NCI-H345 treated with DMSO at 0.1 percent for 48 hours (cell line): ENCODE data around the gene AJAP1.
"Not testable (repeated sequence)": the region's sequence is repeated elsewhere in the genome, so short reads cannot be mapped to it uniquely, and the experiment has no call there.

Source experiments
- DNase-seq: peaks from one replicate; lab custom pipeline; 2025; ENCODE audit not compliant: unreplicated experiment; lab: John Stamatoyannopoulos, UW

The AJAP1 gene, protein sequence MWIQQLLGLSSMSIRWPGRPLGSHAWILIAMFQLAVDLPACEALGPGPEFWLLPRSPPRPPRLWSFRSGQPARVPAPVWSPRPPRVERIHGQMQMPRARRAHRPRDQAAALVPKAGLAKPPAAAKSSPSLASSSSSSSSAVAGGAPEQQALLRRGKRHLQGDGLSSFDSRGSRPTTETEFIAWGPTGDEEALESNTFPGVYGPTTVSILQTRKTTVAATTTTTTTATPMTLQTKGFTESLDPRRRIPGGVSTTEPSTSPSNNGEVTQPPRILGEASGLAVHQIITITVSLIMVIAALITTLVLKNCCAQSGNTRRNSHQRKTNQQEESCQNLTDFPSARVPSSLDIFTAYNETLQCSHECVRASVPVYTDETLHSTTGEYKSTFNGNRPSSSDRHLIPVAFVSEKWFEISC

DNA sequence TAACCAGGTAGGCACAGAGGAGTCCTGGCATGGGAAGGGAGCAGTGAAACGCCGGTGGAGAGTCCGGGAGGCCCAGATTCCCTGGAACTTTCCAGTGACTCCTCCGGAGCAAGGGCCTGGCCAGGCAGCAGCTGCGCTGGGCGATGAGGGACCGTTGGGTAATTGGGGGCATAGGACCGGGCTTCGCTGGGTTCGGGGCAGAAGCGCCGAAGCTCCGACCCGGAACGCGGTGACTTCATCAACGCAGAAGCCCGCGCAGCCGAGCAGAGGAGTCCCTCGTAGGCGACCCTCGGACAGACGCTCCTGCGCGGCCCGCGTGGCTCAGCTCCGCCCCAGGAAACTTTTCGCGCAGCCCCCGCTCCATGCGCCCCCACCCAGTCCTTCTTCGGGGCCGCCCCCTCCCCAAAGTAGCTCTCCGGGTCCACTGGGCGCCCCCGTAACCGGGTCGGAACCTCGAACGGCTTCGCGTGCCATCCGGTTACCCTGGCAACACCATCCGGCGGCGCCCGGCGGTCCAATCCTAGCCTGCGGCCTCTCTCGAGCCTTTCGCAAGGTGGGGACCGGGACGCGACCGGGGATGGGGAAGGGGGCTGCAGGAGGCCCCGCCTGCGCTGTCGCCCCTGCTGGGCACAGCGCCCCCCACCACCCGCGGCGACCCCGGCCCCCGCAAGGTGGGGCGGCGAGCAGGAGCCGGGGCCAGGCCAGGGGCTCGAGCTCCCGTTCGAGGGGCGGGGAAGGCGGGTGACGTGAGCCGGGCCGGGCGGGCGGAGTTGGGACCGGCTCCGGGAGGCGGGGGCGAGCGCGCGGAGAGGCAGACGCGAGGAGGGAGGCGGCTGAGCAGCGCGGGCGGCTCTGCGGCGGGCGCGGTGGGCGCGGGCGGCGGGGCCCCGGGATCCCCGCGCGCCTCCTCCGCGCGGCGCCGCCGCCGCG, at the start of gene AJAP1:
Gene AJAP1 (plus strand): TSS at position 814 of the 930 bp plus-strand sequence. CDS start 817 bp downstream, outside the sequence.
- DNase-seq: no peak

DNA sequence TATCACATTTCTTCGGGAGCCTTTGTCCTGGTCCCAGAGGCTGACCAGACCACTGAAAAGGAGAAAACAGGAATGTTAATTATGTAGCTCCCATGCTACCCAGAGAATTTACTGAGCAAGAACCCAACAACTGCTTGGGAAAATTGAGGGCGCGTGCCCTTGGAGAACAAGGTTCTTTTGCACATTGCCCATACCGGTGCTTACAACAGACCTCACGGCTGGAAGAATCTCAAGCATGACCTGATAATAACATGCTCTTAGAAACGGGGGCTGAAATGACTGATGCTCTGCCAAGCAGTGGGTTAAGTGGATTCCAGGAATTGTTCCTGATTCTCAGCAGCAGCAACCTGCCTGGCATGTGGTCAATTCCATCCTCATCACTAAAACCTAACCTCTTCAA, 49.3 kb upstream of the AJAP1 start:
- no peak for DNase-seq

DNA sequence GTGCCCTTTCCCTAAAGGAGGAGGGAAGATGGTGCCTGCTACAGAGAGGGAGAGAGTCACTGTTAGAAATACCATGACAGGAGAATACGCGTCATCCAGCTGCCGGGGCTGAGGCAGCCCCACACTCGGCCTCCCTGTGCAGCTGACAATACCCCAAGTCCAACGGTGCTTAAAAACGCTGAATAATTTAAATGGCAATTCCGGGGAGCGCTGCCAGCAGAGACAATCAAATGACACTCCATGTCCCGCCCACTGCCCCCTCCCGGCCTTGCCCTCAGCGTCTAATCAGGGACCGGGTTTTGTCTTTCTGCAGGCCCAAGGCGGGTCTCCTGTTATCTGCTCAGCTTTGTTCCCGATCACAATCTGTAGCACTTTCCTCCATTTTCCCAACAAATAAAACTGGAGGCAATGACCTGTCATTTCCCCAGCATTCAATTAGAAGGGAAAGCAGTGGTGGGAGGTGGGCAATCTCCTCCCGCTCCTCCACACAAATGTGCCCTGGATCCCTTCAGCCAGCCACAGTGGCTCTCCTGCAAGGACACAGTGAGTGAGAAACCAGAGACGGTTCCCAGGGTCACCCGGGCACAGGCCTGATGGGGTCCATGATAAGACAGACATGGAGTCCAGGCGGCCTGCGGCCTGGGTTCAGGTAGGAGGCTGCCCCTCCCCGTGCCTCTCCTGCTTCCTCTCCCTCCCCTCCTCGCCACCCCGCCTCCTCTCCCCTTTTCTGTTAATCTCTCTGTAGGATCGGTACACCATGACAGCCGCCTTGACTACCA, 42.7 kb upstream of the AJAP1 start:
- no peak for DNase-seq

DNA sequence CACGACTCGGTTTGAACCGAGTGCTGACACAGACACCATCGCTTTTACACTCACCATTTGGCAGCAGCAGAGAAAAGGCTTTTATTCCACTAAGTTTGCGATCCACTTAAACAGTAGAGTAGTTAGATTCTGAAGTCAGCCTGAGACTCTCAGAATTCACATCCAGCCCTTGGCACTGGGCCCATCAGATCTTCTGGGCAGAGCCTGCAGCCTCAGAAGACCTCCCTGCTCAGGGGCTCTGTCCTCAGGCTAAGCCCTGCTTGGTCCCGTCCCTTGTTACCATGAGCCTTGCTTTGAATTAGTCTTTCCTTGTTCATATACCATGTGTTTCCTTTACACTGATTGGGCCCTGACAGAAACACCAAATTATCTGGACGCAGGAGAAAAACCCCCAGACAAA, 41.4 kb upstream of the AJAP1 start:
- DNase-seq: no peak

DNA sequence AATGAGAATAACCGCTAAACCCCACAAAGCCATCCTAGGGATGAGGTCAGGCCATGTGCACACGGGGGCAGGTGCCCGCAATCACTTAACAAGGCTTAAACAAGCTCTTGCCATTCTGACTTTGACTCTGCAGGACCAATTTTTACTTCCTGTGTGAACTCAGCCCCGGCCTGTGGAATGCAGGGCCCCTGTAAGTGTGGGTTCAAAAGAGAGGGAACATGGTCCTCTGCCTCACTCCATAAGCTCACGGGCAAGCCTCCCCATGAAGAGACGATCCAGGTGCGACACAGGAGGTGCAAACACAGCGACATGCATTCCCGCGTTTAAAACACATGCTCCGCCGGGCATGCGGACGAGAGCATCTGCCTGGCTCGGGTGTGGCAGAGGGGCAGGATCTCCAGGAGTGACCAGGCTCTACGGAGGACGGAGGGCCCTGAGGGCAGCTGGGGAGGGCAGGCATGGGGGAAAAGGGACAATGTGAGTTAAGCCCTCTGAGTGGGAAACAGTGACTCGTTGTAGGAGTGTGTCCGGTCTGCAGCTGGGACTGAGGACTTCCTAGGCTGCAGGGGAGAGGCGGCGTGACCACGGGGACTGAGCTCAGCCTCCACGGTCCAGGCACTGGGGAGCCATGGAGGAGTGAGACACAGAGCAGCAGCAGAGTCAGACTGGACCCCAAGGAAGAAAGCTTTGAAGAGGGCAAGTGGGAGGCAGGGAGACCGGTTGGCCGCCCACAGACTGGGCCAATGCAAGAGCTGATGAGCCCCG, 40.6 kb upstream of the AJAP1 start:
- DNase-seq: no peak

DNA sequence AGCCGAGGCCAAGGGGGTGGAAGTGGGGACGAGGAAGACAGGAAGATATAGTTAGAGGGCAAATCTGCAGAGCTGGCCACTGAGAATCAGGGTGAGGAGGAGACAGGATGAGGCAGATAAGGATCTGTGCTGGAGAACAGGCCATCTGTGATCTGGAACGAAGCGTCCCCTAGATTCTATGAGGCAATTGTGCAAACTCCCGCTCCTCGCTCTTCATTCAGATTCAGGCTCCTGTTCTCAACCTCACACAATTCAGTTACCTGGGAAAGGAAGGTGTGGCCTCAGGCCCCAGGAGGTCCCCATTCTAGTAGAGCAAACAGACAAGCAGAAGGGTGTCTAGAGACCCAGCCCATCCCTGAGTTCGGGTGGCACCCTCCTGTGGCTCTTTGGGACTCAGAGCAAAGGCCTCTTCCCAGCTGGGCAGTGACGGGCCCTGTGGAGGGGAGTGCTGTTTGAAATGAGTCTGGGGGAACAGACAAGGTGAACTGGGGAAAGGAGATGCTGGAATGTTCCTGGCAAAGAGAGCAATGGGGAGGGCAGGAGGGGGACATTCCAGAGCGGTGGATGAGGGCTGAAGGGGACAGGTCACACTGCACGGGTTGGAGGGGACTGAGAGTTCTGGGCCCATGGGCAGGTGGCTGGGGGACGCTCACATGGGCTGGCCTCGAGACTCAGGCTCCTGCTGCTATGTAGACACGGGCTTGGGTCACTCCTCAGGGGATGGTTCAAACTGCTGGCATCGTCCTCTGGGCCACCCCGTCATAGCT, 39.9 kb upstream of the AJAP1 start:
- DNase-seq: no peak

DNA sequence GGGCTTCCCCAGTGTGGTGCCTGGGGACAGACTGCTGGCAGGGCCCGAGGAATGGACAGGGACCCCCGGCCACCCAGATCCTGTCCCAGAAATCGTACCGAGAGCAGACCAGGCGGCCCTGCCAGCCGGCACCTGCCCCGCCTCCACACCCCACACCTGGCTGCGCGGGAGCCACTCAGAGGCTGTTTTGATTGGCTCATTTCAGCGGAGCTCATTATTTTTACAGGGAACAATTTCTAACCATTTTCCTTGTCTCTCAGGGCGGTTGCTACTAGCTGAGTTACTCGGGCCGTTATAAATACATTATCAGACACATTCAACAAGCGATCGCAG, 39.3 kb upstream of the AJAP1 start:
- no peak for DNase-seq

DNA sequence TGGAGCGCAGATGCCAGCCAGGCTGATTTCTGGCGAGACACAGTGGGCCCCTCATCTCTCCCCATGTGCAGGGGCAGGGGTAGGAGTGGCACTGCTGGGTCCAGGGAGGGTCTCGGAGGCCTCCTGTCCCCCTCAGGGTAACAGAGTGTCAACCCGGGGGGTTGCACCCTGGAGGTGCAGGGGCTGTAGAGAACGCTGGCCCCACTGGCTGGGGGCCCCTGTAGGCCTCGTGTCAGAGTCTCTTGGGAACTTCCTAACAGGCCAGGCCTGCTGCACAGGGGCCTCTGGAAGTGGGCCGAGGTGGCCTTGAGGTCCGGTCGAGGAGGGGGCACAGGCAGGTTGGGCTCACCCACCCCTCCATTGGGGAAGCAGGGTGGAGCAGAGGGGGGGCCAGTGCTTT, 38.9 kb upstream of the AJAP1 start:
- no peak for DNase-seq

DNA sequence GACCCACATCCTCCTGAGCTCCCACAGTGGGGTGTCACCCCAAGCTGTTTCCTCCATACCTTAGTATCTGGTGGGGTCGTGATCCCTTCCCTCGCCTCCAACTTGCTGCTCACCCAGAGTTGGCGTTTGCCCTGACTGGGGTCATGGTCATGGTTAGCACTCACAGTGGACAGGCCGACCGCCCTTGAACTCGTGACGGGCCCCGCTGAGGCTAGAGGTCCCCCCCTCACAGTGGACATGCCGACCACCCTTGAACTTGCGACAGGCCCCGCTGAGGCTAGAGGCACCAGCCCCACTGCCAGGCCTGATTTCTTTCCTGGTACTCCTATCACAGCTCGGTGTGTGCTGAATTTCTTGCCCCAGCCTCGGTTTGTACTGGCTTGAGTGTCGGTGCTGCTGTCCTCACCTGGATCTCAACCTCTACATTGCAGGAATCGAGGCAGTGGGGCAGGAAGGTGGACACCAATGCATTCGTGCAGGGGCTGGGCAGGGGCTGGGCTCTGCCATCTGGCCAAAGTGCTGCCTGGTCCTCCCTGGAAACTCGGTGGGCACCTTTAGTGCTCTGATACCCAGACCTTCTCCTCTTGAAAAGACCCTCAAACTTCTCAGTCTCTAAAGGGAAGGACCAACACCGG, 37.5 kb upstream of the AJAP1 start:
- no peak for DNase-seq

DNA sequence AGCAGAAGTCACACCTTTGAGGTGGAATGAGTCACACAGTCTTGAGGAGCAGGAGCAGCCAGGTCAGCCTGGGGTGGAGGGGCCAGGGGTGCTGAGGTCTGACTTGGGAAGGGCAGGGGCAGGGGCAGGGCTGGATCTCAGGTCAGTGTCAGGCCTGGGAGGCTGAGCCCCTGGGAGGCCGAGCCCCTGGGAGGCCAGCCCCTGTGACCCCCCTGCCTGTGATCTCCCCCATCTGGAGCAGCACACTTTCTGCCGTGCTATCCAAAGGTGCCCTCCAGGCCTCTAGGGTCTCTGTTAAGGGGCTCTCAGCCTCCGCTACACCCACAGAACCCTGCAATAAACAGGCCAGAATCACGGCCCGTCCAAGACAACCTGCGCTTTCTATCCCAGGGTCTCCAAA, 36.9 kb upstream of the AJAP1 start:
- no peak for DNase-seq

DNA sequence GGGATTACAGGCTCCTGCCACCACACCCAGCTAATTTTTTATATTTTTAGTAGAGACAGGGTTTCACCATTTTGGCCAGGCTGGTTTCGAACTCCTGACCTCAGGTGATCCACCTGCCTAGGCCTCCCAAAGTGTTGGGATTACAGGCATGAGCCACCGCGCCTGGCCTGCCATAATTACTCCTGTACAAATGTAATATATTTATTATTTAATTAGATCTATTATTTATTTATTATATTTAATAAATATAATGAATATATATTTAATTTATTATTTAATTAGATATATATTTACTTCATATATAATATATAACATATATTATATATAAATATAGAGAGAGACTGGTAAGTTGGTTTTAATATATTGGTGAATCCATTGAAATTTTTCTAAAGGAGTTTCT, 35.6 kb upstream of the AJAP1 start:
- not testable (repeated sequence) for DNase-seq

DNA sequence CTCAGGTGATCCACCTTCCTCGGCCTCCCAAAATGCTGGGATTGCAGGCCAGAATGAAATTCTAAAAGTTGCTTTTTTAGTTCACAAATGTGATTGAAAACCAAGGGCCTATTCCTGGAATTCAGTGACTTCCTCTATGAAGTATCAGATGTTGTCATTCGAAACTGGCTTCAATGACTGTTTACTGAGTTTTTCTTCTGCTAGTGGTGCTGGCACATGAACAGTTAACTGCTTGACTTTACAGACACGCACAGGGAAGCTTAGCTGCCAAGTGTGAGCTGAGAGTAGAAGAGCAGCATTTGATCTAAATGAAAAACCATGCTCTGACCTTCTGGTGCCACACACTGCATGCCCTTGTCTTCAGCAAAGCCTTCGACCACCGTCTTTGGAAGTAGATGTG, 32.8 kb upstream of the AJAP1 start:
- DNase-seq: no peak

DNA sequence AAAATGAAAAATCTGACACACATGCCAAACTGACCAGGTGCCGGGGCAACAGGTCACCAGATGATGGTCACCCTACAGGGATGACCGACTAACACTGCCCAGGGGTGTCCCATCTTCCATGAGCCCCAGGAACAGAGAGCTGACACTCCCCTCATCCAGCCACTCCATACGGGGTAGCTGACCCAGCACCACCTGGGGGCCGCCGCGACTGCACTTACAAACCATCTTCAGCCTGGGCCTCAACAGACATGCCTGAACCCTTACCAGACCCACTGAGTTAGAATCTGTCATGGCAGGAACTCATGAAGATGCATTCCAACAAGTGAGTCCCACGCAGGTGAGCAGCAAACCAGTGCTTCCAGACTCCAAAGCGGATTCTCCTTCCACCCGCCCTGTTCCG, 31.6 kb upstream of the AJAP1 start:
- no peak for DNase-seq

DNA sequence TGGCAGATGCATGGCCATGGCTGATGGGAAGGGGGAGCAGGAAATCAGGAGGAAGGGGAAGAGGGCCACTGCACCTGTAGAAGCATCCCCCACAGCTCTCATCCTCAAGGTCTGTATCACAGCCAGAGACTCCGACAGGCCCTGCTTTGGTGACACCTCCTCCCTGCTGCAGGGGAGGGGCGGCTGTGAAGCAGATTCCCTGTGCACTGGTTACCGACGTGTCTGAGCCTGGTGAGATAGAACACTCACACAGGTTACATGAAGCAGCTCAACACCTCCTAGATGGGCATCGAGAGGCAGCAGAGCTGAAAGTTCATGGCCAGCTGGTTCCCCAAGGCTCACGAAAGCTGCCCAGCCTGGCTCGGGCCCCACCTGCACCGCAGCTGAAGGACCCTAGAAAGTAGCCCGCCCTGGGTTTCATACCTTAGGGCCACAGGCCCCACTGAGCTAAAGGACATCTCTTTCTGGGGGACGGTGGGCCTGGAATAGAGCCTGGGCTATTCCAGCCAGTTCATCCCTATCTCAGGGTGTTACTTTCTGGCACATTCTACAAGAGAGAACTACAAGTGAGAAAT, 30.2 kb upstream of the AJAP1 start:
- no peak for DNase-seq

DNA sequence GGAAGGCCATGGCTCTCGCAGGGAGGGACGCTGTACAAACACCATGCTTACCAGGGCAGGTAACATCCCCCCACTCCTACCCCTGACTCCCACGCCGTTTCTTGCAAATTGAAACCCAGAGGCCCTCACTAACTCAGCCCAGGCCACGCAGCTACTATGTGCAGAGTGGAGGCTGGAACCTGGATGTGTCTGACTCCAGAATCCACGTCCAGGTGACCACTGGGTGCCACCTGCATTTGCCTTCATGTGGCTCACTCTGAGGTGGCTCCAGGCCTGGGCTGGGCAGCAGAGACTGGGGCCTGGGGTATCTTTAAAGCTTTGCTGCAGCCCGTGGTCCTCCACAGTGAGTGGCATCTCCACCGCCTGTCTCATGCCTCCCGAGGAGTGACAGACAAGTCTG, 29.6 kb upstream of the AJAP1 start:
- no peak for DNase-seq

DNA sequence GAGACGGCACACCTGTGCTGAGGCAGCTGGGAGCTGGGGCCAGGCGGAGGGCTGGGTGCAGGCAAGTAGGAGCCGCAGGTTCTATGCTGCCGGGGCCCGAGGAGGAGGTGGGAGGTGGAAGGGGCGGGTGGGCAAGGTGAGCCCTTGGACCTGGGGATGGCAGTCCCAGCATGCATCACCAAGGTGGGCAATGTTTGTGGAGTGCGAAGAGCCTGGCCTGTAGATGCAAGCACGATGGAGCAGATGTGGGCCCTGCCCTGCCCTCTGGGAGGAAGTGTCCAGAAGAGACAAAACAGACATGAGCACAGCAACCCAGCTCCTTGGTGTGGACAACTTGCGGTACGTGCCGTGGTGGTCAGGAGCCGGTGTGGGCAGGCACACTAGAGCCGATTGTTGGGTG, 28.3 kb upstream of the AJAP1 start:
- DNase-seq: no peak

DNA sequence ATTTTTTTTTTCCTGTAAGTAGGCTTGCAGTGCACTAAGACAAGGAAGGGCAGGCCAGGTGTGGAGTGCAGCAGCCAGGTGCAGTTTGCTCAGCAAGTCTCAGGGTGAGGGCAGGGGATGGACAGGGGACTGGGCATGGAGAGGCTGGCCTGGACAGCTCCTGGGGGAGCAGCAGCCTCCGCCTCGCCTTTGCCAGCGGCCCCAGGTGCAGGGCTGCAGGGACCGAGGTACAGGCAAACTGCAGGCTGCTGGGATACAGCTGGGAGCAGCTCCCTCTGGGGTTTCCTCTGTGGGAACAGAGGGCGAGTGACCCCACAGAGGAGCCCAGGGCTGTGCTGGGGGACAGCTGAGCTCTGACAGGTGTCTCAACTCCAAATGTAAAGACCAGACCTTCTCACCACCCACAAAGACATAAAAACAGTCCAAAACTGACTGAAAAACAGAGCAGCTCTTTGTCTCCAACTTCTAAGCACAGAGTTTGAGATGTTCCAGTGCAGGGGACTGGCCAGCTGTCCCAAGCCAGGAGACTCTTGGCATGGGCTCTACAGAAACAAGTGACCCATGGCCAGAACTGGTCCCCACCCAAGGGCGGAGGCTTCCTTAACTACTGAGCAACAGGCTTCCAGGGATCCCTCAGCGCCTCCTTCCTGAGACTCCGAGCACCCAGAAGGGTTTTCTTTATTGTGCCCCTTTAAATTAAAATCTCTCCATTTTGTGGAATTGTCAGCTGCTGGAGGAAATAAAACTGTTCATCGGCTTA, 27.7 kb upstream of the AJAP1 start:
- DNase-seq: no peak

DNA sequence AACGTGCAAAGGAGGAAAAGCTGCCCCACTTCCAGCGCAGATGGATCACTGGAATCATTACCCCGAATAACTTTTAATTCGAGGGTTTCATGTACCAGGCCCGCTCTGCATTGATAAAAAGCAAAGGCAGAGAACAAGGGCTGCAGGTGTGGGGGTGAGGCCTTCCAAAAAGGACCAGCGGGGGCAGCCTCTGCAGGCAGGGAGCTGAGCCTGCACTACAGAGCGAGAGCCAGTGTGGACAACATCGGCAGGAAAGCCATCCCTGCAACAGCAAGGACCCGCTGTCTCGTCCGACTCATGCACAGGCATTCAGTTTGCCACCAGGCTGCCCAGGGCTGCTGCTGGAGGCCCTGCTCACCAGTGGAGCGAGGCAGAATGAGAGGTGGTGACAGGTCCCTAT, 27.1 kb upstream of the AJAP1 start:
- DNase-seq: no peak
